CD4-positive, alpha-beta T cell treated with Interferon alpha-2 for 1 hour (primary cell): ENCODE results near the gene HMGB4.

ENCODE experiments used
- DNase-seq, 2 donors: peaks; one replicate each; pipeline ENCODE4 v3.0.0-alpha.2; 2020 to 2022

The HMGB4 gene

GRCh38 chr1:33849211-33849610, 14.7 kb upstream of the HMGB4 start:
- DNase-seq = no peak

GRCh38 chr1:33850481-33850880, 13.4 kb upstream of the HMGB4 start:
- DNase-seq = no peak

- no peak for DNase-seq
Observed at GRCh38 chr1:33852711-33853110, 11.2 kb upstream of the HMGB4 start.

GRCh38 chr1:33853431-33853830, 10.4 kb upstream of the HMGB4 start:
- no peak for DNase-seq

GRCh38 chr1:33854091-33854490, 9.8 kb upstream of the HMGB4 start:
- no peak for DNase-seq

GRCh38 chr1:33860671-33861070, 3.2 kb upstream of the HMGB4 start:
- DNase-seq = no peak

GRCh38 chr1:33864460-33865389, 846 bp downstream of the HMGB4 start:
- no peak for DNase-seq

GRCh38 chr1:33866281-33866680, 2.4 kb downstream of the HMGB4 start:
- DNase-seq = no peak

- DNase-seq = no peak
Observed at GRCh38 chr1:33867684-33868083, 3.8 kb downstream of the HMGB4 start.

GRCh38 chr1:33872275-33872674, 8.4 kb downstream of the HMGB4 start:
- no peak for DNase-seq

GRCh38 chr1:33872683-33873082, 8.8 kb downstream of the HMGB4 start:
- no peak for DNase-seq

- DNase-seq = no peak
Observed at GRCh38 chr1:33874636-33875035, 10.8 kb downstream of the HMGB4 start.

- DNase-seq = no peak
Observed at GRCh38 chr1:33875862-33876261, 12.0 kb downstream of the HMGB4 start.

- DNase-seq = no peak
Observed at GRCh38 chr1:33876970-33877650, 13.2 kb downstream of the HMGB4 start.

- no peak for DNase-seq
Observed at GRCh38 chr1:33878392-33878791, 14.5 kb downstream of the HMGB4 start.

GRCh38 chr1:33880305-33880704, 16.4 kb downstream of the HMGB4 start:
- no peak for DNase-seq

GRCh38 chr1:33886496-33886895, 22.6 kb downstream of the HMGB4 start:
- no peak for DNase-seq

- DNase-seq = no peak
Observed at GRCh38 chr1:33893147-33893830, 29.4 kb downstream of the HMGB4 start.

- DNase-seq = no peak
Observed at GRCh38 chr1:33895396-33895795, 31.5 kb downstream of the HMGB4 start.

GRCh38 chr1:33895976-33896375, 32.1 kb downstream of the HMGB4 start:
- no peak for DNase-seq

- DNase-seq = no peak
Observed at GRCh38 chr1:33897092-33897725, 33.3 kb downstream of the HMGB4 start.

GRCh38 chr1:33898406-33898805, 34.5 kb downstream of the HMGB4 start:
- DNase-seq = no peak

- DNase-seq = no peak
Observed at GRCh38 chr1:33898881-33899280, 35.0 kb downstream of the HMGB4 start.
